ENCODE measurements around the gene PCARE.
A peak's percentile ranks its signal among the peaks of the same experiment; 100 is the strongest.
"Not testable (repeated sequence)": the region's sequence is repeated elsewhere in the genome, so short reads cannot be mapped to it uniquely, and the experiment has no call there.

The PCARE gene

GRCh38 chr2:29074411-29074810 lies at the start of gene PCARE:
PCARE (minus strand) TSS chr2:29074523; CDS start chr2:29074261, 262 bp downstream.
- DNase-seq: no peak

DNA sequence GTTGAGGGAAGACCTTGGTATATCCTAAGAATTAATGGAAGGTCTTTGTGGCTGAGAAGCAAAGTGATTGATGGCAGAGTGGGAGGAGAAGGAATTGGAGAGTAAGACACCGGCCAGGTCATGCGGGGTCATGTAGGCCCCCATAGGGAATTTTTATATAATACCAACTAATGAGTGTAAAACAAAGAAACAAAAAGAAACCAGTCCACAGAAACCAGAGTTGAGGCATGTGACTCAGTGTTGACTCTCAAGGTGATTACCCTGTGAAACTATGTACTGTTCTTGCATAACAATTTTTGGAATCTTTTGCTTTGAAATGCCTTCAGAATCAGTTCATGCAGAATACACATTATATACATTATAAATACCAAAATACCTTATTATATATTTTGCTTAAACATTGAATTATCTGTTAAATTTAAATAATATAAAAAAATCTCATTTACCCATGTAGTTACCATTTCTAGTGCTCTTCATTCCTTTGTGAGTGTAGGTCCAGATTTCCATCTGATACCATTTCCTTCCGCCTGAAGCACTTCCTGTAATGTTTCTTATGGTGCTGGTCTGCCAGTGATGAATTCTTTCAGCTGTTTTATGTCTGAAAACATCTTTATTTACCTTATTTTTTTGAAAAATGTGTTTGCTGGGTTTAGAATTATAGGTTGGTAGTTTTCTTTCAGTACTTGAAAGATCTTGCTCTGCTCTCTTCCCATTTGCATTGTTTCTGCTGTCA lies 49.5 kb upstream of the PCARE start:
- no peak for DNase-seq

DNA sequence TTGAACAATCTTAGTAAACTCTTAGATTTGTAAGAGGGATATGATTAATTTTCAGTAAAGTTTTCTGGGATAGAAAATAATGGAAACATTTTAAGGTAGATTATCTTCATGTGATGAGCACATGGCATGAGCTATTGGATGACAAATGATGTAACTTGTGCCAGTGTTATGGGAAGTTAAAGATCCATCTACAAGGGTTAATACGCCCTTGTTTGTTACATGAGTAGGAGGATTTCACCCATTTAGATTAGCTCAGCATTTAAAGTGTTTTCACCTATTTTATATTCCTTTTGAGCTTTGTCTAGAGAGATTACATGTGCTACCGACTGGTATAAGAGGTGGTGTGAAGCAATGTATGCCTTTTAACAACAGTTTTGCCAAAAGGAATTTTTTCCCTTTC lies 46.5 kb upstream of the PCARE start:
- DNase-seq: no peak

DNA sequence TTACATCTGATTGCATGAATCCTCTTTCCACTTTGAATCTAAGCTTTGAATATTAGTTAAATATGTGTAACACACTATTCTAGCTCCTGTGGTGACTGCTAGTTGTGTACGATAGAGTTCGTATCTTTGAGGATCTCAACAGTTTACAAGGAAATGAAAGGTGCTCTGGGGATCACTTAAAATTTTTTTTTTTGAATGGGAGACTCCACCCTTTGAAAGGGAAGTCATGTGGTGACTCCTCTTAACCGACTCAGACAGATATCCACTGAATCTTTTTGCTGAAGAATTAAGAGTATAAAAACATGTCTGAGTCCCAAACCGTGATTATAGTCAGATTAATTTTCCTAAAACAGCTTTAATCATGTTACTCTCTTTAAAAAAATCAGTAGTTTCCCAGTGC lies 44.9 kb upstream of the PCARE start:
- peak; percentile 28 for DNase-seq

GRCh38 chr2:29117636-29118303 lies 43.4 kb upstream of the PCARE start:
- no peak for DNase-seq

GRCh38 chr2:29115797-29116781 lies 41.8 kb upstream of the PCARE start:
- peak; percentile 85 for DNase-seq

DNA sequence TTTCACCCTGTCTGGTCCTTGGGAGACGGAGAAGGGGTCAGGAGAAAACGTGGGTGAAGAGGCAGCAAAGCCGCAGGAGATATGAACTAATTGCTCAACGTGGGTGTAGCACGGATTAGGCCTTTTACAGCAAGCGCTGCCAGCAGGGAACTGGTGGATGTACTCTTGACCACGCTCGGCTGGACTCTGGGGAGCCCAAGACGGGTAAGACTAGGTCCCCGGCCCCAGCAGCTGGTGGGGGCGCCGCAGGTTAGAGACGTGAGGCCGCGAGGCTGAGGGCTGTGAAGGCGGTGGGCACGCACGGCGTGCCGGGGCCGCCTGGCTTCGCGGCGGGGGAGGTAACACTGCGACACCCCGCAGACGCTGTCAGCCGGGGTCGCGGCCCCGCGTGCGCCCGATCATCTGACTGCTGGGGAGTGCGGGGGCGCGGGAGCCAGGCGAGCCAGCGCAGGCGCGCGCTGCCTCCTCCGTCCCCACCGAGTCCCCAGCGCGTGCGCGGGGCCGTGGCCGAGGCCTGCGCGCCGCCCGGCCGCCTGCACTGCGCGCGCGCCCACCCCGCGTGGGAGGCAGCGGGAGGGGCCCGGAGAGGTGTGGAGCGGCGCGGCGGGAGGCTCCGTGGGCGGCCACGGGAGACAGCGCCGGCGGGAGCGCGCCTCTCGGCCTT lies 40.8 kb upstream of the PCARE start, which contains the start of gene CLIP4:
Gene CLIP4 (plus strand): TSS at position 470 of the 664 bp plus-strand sequence. CDS start 5,974 bp downstream, outside the sequence.
- DNase-seq: peak; percentile 76

DNA sequence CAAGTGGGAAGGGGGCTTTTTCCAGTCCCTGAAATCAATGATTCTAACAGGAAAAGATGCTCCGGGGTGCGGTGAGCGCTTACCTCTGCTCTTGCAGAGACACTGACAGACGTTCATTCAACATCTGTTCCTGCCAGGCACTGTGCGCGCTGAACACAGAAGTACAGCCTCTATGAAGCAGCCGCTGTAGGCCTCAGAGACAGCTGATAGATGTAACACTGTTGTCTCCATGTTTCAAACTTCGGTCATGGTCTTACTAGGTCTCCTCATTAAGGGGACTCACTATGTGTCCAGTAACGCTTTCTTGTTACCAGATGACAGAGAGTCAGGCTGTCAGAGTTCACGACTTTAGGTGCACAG lies 40.2 kb upstream of the PCARE start:
- DNase-seq: peak; percentile 7

DNA sequence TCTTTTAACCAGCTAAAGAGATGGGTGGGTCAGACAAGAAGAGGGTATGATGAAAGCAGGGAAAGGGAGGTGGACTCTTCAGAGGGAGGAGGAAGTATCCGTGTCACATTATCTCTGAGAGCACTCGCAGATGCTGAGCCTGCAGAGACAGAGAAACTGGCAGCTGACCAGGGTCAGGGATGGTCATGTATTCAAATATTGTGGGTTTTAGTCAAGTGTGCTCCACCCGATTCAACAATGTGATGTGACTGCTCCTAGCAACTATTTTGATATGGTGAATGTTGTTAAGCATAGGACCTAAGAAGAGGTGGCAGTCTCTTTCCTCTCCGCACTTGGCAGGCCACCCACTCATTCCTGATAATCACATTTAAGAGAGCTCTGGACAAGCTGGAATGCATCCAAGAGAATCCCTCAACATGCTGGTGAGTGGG lies 39.6 kb upstream of the PCARE start:
- peak; percentile 36 for DNase-seq

- no peak for DNase-seq
Measured at GRCh38 chr2:29113027-29113686, 38.8 kb upstream of the PCARE start.

DNA sequence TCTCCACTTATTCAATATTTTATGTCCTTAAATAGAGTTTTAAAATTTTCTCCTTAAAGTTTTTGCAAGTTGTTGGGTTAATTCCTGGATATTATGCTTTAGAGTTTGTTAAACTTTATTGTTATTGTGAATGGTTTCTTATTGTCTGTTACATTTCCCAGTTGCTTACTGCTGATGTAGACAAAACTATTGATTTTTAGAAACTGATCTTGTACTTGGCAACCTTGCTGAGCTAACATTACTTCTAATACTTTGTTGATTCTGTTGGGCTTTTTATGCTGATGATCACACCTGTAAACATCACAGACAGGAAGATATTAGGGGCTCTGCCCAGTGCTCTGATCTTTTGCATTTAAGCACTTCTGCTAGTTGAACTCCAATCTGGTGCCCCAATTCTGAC lies 38.1 kb upstream of the PCARE start:
- DNase-seq: no peak

DNA sequence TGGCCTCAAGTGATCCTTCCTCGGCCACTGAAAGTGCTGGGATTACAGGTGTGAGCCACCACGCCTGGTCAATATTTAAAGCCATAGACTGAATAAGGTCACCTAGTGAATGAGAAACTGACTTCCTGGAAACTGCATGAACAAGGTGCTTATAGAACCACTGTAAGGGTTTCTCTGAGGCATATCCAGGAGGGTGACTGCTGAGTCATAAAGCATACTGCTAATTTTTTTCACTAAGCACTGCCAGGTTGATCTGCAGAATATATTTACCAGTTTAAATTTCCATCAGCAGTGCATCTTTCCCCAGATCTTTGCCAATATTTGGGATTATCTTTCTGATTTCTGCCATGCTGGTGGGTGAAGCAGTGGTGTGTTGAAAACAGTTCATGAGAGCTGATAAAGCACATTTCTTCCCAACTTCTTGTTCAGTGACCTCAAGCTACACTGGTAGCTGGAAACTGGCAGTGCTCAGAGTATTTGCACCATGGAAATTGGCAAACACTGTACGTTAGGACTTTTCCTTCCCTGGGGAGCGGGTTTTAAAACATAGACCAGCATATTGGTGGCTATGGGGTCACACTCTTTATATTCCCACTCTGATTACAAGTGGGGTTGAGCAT lies 36.7 kb upstream of the PCARE start:
- DNase-seq: no peak

DNA sequence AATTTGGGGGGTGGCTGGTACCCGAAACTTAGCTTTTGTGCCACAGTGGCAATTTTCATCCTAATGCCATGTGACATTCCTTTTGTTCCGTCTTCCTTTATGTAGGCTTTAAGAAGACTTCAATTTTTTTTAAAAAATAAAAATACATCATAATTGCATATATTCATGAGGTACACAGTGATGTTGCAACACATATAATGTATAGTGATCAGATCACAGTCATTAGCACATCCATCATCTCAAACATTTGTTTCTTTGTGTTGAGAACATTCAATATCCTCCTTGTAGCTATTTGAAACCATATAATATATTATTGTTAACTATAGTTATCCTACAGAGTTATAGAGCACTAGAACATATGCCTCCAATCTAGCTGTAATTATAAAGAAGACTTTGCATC lies 34.9 kb upstream of the PCARE start:
- no peak for DNase-seq

GRCh38 chr2:29108225-29108624 lies 33.9 kb upstream of the PCARE start:
- DNase-seq: no peak

- DNase-seq: not testable (repeated sequence)
Measured at GRCh38 chr2:29107547-29107946, 33.2 kb upstream of the PCARE start.

GRCh38 chr2:29106980-29107388 lies 32.7 kb upstream of the PCARE start:
- no peak for DNase-seq

DNA sequence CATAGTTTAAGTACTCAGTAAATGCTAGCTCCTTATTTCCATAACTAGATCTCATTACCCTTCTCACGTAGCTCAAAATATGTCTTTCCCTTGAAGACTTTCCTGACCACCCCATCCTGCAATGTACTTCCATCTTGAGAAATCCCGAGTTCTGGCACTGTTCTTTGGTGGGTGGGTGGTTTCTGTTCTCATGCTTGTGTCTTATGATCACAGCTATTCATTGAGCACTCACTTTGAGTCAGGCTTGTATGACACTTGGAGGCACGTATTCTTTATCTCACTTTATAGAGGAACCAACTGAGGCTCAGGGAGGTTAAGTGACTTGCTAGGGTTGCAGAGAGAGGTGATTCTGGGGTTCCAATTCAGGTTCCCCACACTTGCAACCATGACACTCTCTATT lies 31.9 kb upstream of the PCARE start:
- no peak for DNase-seq

GRCh38 chr2:29105375-29105774 lies 31.1 kb upstream of the PCARE start:
- no peak for DNase-seq

- DNase-seq: no peak
Measured at GRCh38 chr2:29104688-29105087, 30.4 kb upstream of the PCARE start.

GRCh38 chr2:29100564-29100963 lies 26.2 kb upstream of the PCARE start:
- DNase-seq: no peak

DNA sequence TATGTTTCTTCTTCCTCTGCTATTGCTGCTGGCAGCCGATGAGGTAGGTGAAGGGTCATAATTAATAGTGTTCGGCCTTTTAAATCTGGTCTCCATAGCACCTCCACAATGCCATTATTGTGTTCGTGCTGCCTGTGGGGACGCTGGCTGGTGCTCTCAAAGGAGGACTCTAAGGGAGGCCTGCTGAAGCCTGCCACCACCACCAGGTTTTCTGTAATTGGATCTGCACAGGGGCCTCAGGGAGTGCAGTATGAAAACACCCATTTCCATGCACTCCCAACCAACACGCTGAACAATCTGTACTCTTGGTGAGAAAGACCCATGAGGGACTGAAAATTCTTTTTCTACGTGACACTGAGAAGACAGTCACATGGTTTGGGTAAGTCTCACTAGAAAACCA lies 23.2 kb upstream of the PCARE start:
- DNase-seq: no peak

- DNase-seq: no peak
Measured at GRCh38 chr2:29096969-29097368, 22.6 kb upstream of the PCARE start.

Data from CD4-positive, alpha-beta T cell treated with Interleukin-17A for 1 hour (primary cell).